ENCODE measurements around the gene PRM3. TPM values are rescaled to one million over a fixed set of nuclear protein-coding genes. Genes with fewer than 3 reads are reported as not detected.
"Not testable (repeated sequence)": the region's sequence is repeated elsewhere in the genome, so short reads cannot be mapped to it uniquely, and the experiment has no call there.

The PRM3 gene
- total RNA-seq, 1 experiment from 2014 or later: not detected

DNA sequence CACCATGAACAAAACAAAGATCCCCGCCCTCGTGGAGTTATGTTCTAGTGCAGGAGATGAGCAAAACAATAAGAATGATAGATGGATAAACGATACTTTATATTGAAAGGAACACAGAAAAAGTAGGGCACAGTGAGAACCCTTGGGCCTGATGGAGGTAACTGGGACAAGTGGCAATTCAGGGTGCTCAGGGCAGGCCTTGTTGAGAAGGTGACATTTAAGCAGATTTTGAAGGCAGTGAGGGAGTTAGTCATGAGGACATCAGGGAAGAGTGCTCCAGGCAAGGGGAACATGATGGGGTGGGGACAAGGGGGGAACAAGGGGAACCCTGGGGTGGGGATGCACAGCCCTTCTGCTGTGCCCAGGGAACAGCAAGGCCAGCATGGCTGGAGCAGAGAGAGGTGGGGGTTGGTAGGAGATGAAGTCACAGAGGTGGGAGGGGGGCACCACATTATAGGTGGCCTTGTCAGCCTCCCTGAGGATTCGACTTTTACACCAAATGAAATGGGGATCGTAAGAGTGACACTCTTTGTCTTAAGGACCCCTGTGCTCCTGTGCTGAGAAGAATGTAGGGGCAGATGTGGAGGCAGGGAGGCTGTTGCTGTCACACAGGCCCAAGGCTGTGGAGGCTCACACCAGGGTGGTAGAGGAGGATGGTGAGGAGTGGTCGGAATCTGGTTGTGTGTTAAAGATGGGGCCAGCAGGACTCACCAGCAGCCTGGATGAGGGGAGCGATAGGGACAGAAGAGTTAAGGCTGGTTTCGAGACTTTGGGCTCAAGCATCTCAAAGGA is 16.9 kb upstream of the PRM3 start:
- H3K23me2 ChIP-seq (ENCODE audit: insufficient read length, low read depth, low read length, poor library complexity, severe bottlenecking): no peaks in the 10 kb centered on the region
- DNase-seq: no peak
- no peak overlapping the region for H2BK12ac ChIP-seq (ENCODE audit: insufficient read length, low read depth, low read length)
- no peak overlapping the region for H2BK120ac ChIP-seq (ENCODE audit: low read depth, low read length, poor library complexity, severe bottlenecking)
- H3K4me1 ChIP-seq (ENCODE audit: insufficient read depth, low read length): peaks cover 2% of the 10 kb centered on the region; the same call in 1 of the 2 replicates
- no peak overlapping the region for H4K8ac ChIP-seq (replicated peaks; ENCODE audit: insufficient read length, low read depth, low read length)
- H3K4ac ChIP-seq (ENCODE audit: low read depth, low read length): no peak overlapping the region
- H2AK5ac ChIP-seq (ENCODE audit: insufficient read length, low read length): no peak overlapping the region
- no peak overlapping the region for H2BK20ac ChIP-seq (ENCODE audit: low read depth, low read length, poor library complexity, severe bottlenecking)
- no peaks in the 10 kb centered on the region for H3K9me3 ChIP-seq (ENCODE audit: control insufficient read depth, low read depth, low read length)
- Mint-ChIP-seq H3K36me3 (ENCODE audit: insufficient read depth in 1 of 3, low read depth in 3 of 3) (no peaks in the 10 kb centered on the region; a peak in 1 of 7 replicates), H3K27ac (peak overlapping the region in 1 of 3 experiments; percentile 4; a peak in 3 of 7 replicates), H3K27me3 (ENCODE audit: low read depth) (no peaks in the 10 kb centered on the region; the same call in none of the 2 replicates), H3K4me1 (peaks cover 16 to 25% of the 10 kb centered on the region in 2 experiments), H3K9me3 (no peaks in the 10 kb centered on the region), H3K4me3 (no peak overlapping the region)
- no peaks in the 10 kb centered on the region for H4K20me1 ChIP-seq (ENCODE audit: control insufficient read depth, insufficient read depth, insufficient read length)
- H4K5ac ChIP-seq (ENCODE audit: insufficient read length, low read depth, low read length): no peak overlapping the region
- H3K14ac ChIP-seq (ENCODE audit: insufficient read depth, low read length): no peak overlapping the region
- H3K23ac ChIP-seq (ENCODE audit: insufficient read length, low read depth, low read length): no peak overlapping the region
- H2AFZ ChIP-seq (ENCODE audit: low read length): no peak overlapping the region
- no CpG with 5 or more reads among the region's 8 CpGs for WGBS (ENCODE audit: extremely low coverage, insufficient read length, low lambda C conversion rate)
- no peaks in the 10 kb centered on the region for H3K27me3 ChIP-seq (ENCODE audit: insufficient read depth, low read length)
- H3K9ac ChIP-seq (ENCODE audit: extremely low read depth, insufficient read length, low read length): no peak overlapping the region
- TF ChIP-seq, protein P1, sequence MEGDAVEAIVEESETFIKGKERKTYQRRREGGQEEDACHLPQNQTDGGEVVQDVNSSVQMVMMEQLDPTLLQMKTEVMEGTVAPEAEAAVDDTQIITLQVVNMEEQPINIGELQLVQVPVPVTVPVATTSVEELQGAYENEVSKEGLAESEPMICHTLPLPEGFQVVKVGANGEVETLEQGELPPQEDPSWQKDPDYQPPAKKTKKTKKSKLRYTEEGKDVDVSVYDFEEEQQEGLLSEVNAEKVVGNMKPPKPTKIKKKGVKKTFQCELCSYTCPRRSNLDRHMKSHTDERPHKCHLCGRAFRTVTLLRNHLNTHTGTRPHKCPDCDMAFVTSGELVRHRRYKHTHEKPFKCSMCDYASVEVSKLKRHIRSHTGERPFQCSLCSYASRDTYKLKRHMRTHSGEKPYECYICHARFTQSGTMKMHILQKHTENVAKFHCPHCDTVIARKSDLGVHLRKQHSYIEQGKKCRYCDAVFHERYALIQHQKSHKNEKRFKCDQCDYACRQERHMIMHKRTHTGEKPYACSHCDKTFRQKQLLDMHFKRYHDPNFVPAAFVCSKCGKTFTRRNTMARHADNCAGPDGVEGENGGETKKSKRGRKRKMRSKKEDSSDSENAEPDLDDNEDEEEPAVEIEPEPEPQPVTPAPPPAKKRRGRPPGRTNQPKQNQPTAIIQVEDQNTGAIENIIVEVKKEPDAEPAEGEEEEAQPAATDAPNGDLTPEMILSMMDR (conservative IDR thresholded peaks at IDR 0.05): no peak
- H3K56ac ChIP-seq (ENCODE audit: insufficient read length, low read depth, low read length): no peak overlapping the region
- H3K79me2 ChIP-seq (ENCODE audit: insufficient read depth, low read length): no peaks in the 10 kb centered on the region
- H2BK15ac ChIP-seq (ENCODE audit: low read depth, low read length): no peak overlapping the region
- no peak overlapping the region for H3K18ac ChIP-seq (ENCODE audit: insufficient read length, low read depth, low read length)
- H2BK5ac ChIP-seq (ENCODE audit: insufficient read length, low read length): no peak overlapping the region
- H4K91ac ChIP-seq (ENCODE audit: insufficient read length, low read depth, low read length): no peak overlapping the region
- no peak overlapping the region for H3K27ac ChIP-seq (ENCODE audit: insufficient read length, low read depth, low read length)
- no peaks in the 10 kb centered on the region for H3K79me1 ChIP-seq (ENCODE audit: insufficient read depth, low read depth, low read length, poor library complexity, severe bottlenecking)
- H3T11ph ChIP-seq (ENCODE audit: low read length): no peak overlapping the region
- no peak overlapping the region for H3K4me2 ChIP-seq (ENCODE audit: insufficient read depth, insufficient read length, low read length)

DNA sequence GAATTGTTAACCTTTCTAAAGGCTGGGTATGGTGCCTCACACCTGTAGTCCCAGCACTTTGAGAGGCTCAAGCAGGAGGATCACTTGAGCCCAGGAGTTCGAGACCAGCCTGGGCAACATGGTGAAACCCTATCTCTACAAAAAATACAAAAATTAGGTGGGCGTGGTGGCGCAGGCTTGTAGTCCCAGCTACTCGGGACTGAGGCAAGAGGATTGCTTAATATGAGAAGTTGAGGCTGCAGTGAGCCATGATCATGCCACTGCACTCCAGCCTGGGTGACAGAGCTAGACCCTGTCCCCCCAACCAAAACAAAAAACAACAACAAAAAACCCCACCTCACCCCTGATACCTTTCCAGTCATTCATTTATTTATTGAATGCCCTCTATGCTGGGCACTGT is 16.3 kb upstream of the PRM3 start:
- H3T11ph ChIP-seq (ENCODE audit: low read length); H3K14ac ChIP-seq (ENCODE audit: insufficient read depth, low read length); H2AFZ ChIP-seq (ENCODE audit: low read length); H3K27ac ChIP-seq (ENCODE audit: insufficient read length, low read depth, low read length); H3K9me3 ChIP-seq (ENCODE audit: control insufficient read depth, low read depth, low read length); H3K56ac ChIP-seq (ENCODE audit: insufficient read length, low read depth, low read length); H2BK12ac ChIP-seq (ENCODE audit: insufficient read length, low read depth, low read length); H3K18ac ChIP-seq (ENCODE audit: insufficient read length, low read depth, low read length); H4K8ac ChIP-seq (replicated peaks; ENCODE audit: insufficient read length, low read depth, low read length); H4K91ac ChIP-seq (ENCODE audit: insufficient read length, low read depth, low read length); H3K27me3 ChIP-seq (ENCODE audit: insufficient read depth, low read length); H3K36me3 Mint-ChIP-seq (ENCODE audit: insufficient read depth in 1 of 3, low read depth in 3 of 3); H2BK120ac ChIP-seq (ENCODE audit: low read depth, low read length, poor library complexity, severe bottlenecking); H2BK5ac ChIP-seq (ENCODE audit: insufficient read length, low read length); H3K79me1 ChIP-seq (ENCODE audit: insufficient read depth, low read depth, low read length, poor library complexity, severe bottlenecking); H2AK5ac ChIP-seq (ENCODE audit: insufficient read length, low read length); H3K4me1 ChIP-seq (ENCODE audit: insufficient read depth, low read length); H3K27me3 Mint-ChIP-seq (ENCODE audit: low read depth); H3K9ac ChIP-seq (ENCODE audit: extremely low read depth, insufficient read length, low read length); H3K4me2 ChIP-seq (ENCODE audit: insufficient read depth, insufficient read length, low read length); H4K20me1 ChIP-seq (ENCODE audit: control insufficient read depth, insufficient read depth, insufficient read length); H3K79me2 ChIP-seq (ENCODE audit: insufficient read depth, low read length); H3K4me3 Mint-ChIP-seq; H3K4ac ChIP-seq (ENCODE audit: low read depth, low read length); H3K23ac ChIP-seq (ENCODE audit: insufficient read length, low read depth, low read length); H2BK20ac ChIP-seq (ENCODE audit: low read depth, low read length, poor library complexity, severe bottlenecking); H3K23me2 ChIP-seq (ENCODE audit: insufficient read length, low read depth, low read length, poor library complexity, severe bottlenecking); H3K27ac Mint-ChIP-seq; H2BK15ac ChIP-seq (ENCODE audit: low read depth, low read length); H4K5ac ChIP-seq (ENCODE audit: insufficient read length, low read depth, low read length); H3K9me3 Mint-ChIP-seq; DNase-seq: not testable (repeated sequence)
- peaks cover 16 to 25% of the 10 kb centered on the region in 2 experiments for H3K4me1 Mint-ChIP-seq
- WGBS (ENCODE audit: extremely low coverage, insufficient read length, low lambda C conversion rate): no CpG with 5 or more reads among the region's 4 CpGs

Measured in H9 (cell line).